CD14-positive monocyte (primary cell): Measurements from ENCODE around the gene ADAM22. TPM values are rescaled to one million over a fixed set of nuclear protein-coding genes. Genes with fewer than 3 reads are reported as not detected.

Source experiments
- DNase-seq, 3 donors: peaks; one replicate each; pipeline ENCODE4 v3.0.0-alpha.2; 2011 to 2022
- H2AFZ ChIP-seq: 2 replicates; pipeline ENCODE4 v1.6.0; 2012; ENCODE audit warnings: mild to moderate bottlenecking, low read depth, low read length, inconsistent platforms; ENCODE audit not compliant: insufficient read depth, poor library complexity, severe bottlenecking
- H3K27ac ChIP-seq, 2 donors: 1 replicate in 1 of 2; 2 replicates in 1 of 2; pipeline ENCODE4 v1.5.1; 2012 to 2013; ENCODE audit warnings: low read length in 2 of 2, control low read depth in 1 of 2, inconsistent platforms in 1 of 2, low read depth in 1 of 2, mild to moderate bottlenecking in 1 of 2
- H3K27me3 ChIP-seq, 2 donors: one replicate each; pipeline versions ENCODE4 v1.6.0 to v1.6.1; 2011 to 2013; ENCODE audit warnings: low read length in 2 of 2; ENCODE audit not compliant: control insufficient read depth in 2 of 2, insufficient read depth in 2 of 2
- H3K36me3 ChIP-seq, 2 donors: replicated peaks in 1 of 2; 1 replicate in 1 of 2; 2 replicates in 1 of 2; pipeline versions ENCODE4 v1.5.1 to v1.6.1; 2012 to 2013; ENCODE audit warnings: low read length in 2 of 2, control low read depth in 1 of 2, inconsistent platforms in 1 of 2, mild to moderate bottlenecking in 1 of 2; ENCODE audit not compliant: insufficient read depth in 2 of 2, control insufficient read depth in 1 of 2
- H3K4me1 ChIP-seq, 2 donors: 1 replicate in 1 of 2; 2 replicates in 1 of 2; pipeline versions ENCODE4 v1.5.1 to v1.6.1; 2012 to 2013; ENCODE audit warnings: low read length in 2 of 2, control low read depth in 1 of 2, inconsistent platforms in 1 of 2, mild to moderate bottlenecking in 1 of 2, moderate library complexity in 1 of 2; ENCODE audit not compliant: insufficient read depth in 2 of 2, control insufficient read depth in 1 of 2
- H3K4me2 ChIP-seq: replicated peaks from 2 replicates; pipeline ENCODE3; 2012; ENCODE audit warnings: low read length, moderate library complexity, mild to moderate bottlenecking; ENCODE audit not compliant: poor library complexity, severe bottlenecking; ENCODE audit errors: extremely low read depth
- H3K4me3 ChIP-seq, 3 experiments: fragments of 200-600 bp in 1 of 3; sonication (generic) in 1 of 3; replicated peaks in 1 of 3; 1 replicate in 2 of 3; 2 replicates in 1 of 3; pipeline ENCODE4 v1.5.1; 2011 to 2013; ENCODE audit warnings: low read length in 3 of 3, mild to moderate bottlenecking in 3 of 3, control low read depth in 2 of 3, low read depth in 2 of 3, inconsistent platforms in 1 of 3, moderate library complexity in 1 of 3
- H3K79me2 ChIP-seq: 2 replicates; pipeline ENCODE4 v1.6.0; 2012; ENCODE audit warnings: mild to moderate bottlenecking, control low read depth, inconsistent platforms, low read length, moderate library complexity; ENCODE audit not compliant: insufficient read depth
- H3K9ac ChIP-seq: 2 replicates; pipeline ENCODE4 v1.6.0; 2017; ENCODE audit warnings: low read length, mild to moderate bottlenecking; ENCODE audit not compliant: insufficient read depth, poor library complexity, severe bottlenecking
- H3K9me3 ChIP-seq, 2 donors: replicated peaks in 1 of 2; 1 replicate in 1 of 2; 2 replicates in 1 of 2; pipeline versions ENCODE4 v1.5.1 to v1.6.1; 2012 to 2013; ENCODE audit warnings: low read length in 2 of 2, control low read depth in 1 of 2; ENCODE audit not compliant: control insufficient read depth in 1 of 2, insufficient read depth in 1 of 2
- H4K20me1 ChIP-seq: 2 replicates; pipeline ENCODE4 v1.6.0; 2012; ENCODE audit warnings: mild to moderate bottlenecking, low read length, control low read depth, moderate library complexity; ENCODE audit not compliant: insufficient read depth
- H3K27ac Mint-ChIP-seq, 7 donors: one replicate each; pipeline ENCODE4 v1.8.0; 2020; ENCODE audit warnings: mild to moderate bottlenecking in 7 of 7, mixed read lengths in 7 of 7, moderate library complexity in 6 of 7, inconsistent platforms in 2 of 7
- H3K27me3 Mint-ChIP-seq, 3 donors: one replicate each; pipeline ENCODE4 v1.8.0; 2021 to 2022; ENCODE audit warnings: low read depth in 3 of 3, mild to moderate bottlenecking in 3 of 3, mixed read lengths in 3 of 3, moderate library complexity in 3 of 3, inconsistent platforms in 1 of 3
- H3K36me3 Mint-ChIP-seq, 2 donors: one replicate each; pipeline ENCODE4 v1.8.0; 2020; ENCODE audit warnings: mixed read lengths in 2 of 2, inconsistent platforms in 1 of 2, mild to moderate bottlenecking in 1 of 2
- H3K4me1 Mint-ChIP-seq: one replicate; pipeline ENCODE4 v1.8.0; 2020; ENCODE audit warnings: mild to moderate bottlenecking, mixed read lengths
- H3K4me3 Mint-ChIP-seq, 2 donors: one replicate each; pipeline ENCODE4 v1.8.0; 2020; ENCODE audit warnings: mild to moderate bottlenecking in 2 of 2, mixed read lengths in 2 of 2, moderate library complexity in 1 of 2
- H3K9me3 Mint-ChIP-seq, 7 donors: one replicate each; pipeline ENCODE4 v1.8.0; 2020 to 2022; ENCODE audit warnings: mixed read lengths in 7 of 7, mild to moderate bottlenecking in 6 of 7, moderate library complexity in 6 of 7, inconsistent platforms in 2 of 7
- WGBS: methylation state at CpG from one replicate; pipeline ENCODE4 v1.1.5; 2013; ENCODE audit warnings: missing lambda C conversion rate; ENCODE audit not compliant: insufficient coverage; 5-methylcytosine and 5-hydroxymethylcytosine counted together
- intact Hi-C, 2 donors: fragments of 100-400 bp; cut with micrococcal nuclease; formaldehyde crosslinking; loops; one replicate each; pipeline versions ENCODE4 v1.15.0 to v1.15.1; 2023
- polyA plus RNA-seq, 3 donors: library from polyadenylated mRNA; depleted of rRNA in 1 of 3; unstranded in 2 of 3; stranded (reverse) in 1 of 3; fragments of 300-500 nt in 2 of 3; fragments of >200 nt in 1 of 3; fragmentation: Illumina TruSeq in 2 of 3; gene quantifications; 1 replicate in 2 of 3; 2 replicates in 1 of 3; pipeline ENCODE4 v1.2.3, GENCODE V29; 2012 to 2021
- TF ChIP-seq, protein P1 (sequence below): fragments of 200-600 bp; IDR thresholded peaks from one replicate; pipeline ENCODE4 v1.8.0; 2022; ENCODE audit warnings: antibody characterized with exemption, mild to moderate bottlenecking

The ADAM22 gene
- polyA plus RNA-seq, 3 donors: 0.01 to 0.17 TPM; not detected in 1

- no peaks in the 10 kb centered on the region for H3K79me2 ChIP-seq
- no peaks in the 10 kb centered on the region for H3K9me3 Mint-ChIP-seq
- peaks cover 0 to 4% (median 0%) of the 10 kb centered on the region in 3 donors for H3K27me3 Mint-ChIP-seq
- intact Hi-C loops: no loop called here
- no peak for DNase-seq
- no peak overlapping the region for H2AFZ ChIP-seq
- H3K36me3 ChIP-seq: no peaks in the 10 kb centered on the region
- H3K4me3 Mint-ChIP-seq: no peak overlapping the region
- H3K27ac ChIP-seq: no peak overlapping the region
- H4K20me1 ChIP-seq: no peaks in the 10 kb centered on the region
- no peaks in the 10 kb centered on the region for H3K4me1 ChIP-seq
- no peak overlapping the region for H3K4me2 ChIP-seq
- no peaks in the 10 kb centered on the region for H3K9me3 ChIP-seq
- no peak overlapping the region for H3K9ac ChIP-seq
- H3K4me1 Mint-ChIP-seq: peaks cover 2% of the 10 kb centered on the region
- no peaks in the 10 kb centered on the region for H3K36me3 Mint-ChIP-seq
- WGBS: 100% methylated on average over 1 of the region's 2 CpGs
- no peak overlapping the region for H3K27ac Mint-ChIP-seq
- no peak overlapping the region for H3K4me3 ChIP-seq
- TF ChIP-seq, protein P1, sequence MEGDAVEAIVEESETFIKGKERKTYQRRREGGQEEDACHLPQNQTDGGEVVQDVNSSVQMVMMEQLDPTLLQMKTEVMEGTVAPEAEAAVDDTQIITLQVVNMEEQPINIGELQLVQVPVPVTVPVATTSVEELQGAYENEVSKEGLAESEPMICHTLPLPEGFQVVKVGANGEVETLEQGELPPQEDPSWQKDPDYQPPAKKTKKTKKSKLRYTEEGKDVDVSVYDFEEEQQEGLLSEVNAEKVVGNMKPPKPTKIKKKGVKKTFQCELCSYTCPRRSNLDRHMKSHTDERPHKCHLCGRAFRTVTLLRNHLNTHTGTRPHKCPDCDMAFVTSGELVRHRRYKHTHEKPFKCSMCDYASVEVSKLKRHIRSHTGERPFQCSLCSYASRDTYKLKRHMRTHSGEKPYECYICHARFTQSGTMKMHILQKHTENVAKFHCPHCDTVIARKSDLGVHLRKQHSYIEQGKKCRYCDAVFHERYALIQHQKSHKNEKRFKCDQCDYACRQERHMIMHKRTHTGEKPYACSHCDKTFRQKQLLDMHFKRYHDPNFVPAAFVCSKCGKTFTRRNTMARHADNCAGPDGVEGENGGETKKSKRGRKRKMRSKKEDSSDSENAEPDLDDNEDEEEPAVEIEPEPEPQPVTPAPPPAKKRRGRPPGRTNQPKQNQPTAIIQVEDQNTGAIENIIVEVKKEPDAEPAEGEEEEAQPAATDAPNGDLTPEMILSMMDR: no peak
- no peaks in the 10 kb centered on the region for H3K27me3 ChIP-seq
These were observed 183.3 kb downstream of the ADAM22 start for GRCh38 chr7:88117325-88117724.

- Mint-ChIP-seq H3K27ac (no peak overlapping the region), H3K9me3 (no peaks in the 10 kb centered on the region), H3K4me3 (no peak overlapping the region), H3K4me1 (no peaks in the 10 kb centered on the region), H3K27me3 (no peaks in the 10 kb centered on the region), H3K36me3 (no peaks in the 10 kb centered on the region)
- intact Hi-C loops: no loop called here
- TF ChIP-seq, protein P1: no peak
- Histone ChIP-seq H3K9me3 (no peaks in the 10 kb centered on the region), H3K36me3 (no peaks in the 10 kb centered on the region), H3K9ac (no peak overlapping the region), H3K4me1 (no peaks in the 10 kb centered on the region), H4K20me1 (no peaks in the 10 kb centered on the region), H3K27ac (no peak overlapping the region), H3K4me2 (no peak overlapping the region), H2AFZ (no peak overlapping the region), H3K79me2 (no peaks in the 10 kb centered on the region), H3K4me3 (no peak overlapping the region), H3K27me3 (no peaks in the 10 kb centered on the region)
- WGBS: 100% methylated on average over 2 of the region's 2 CpGs
- no peak for DNase-seq
These were observed 187.3 kb downstream of the ADAM22 start for GRCh38 chr7:88121335-88121734.
